OCI-LY7 (cell line): ENCODE measurements around the gene GPRASP2. TPM values are rescaled to one million over a fixed set of nuclear protein-coding genes. Genes with fewer than 3 reads are reported as not detected.

Source experiments
- BruUV-seq: library from RNA; stranded (reverse); fragments of 400-500 nt; replicated peaks from 2 replicates; lab custom pipeline; 2021; lab: Mats Ljungman, UMichigan
- CTCF ChIA-PET: fragments of 300-600 bp; sonication (Branson Sonifier 250); formaldehyde crosslinking; loops from one replicate; lab custom pipeline; 2022; ENCODE audit warnings: antibody characterized with exemption; ENCODE audit not compliant: unreplicated experiment; lab: Charles Lee
- POLR2A ChIA-PET: fragments of 300-600 bp; sonication (Branson Sonifier 250); formaldehyde crosslinking; loops from one replicate; lab custom pipeline; 2022; ENCODE audit warnings: antibody characterized with exemption; lab: Charles Lee
- DNase-seq: peaks from one replicate; pipeline ENCODE4 v3.0.0-alpha.2; 2015; ENCODE audit warnings: low spot score
- H2AFZ ChIP-seq: fragments of 200-600 bp; sonication (generic), shearing (Covaris generic); 2 replicates; pipeline ENCODE4 v1.6.1; 2014; ENCODE audit warnings: mild to moderate bottlenecking, antibody characterized with exemption, low read length, moderate library complexity
- H3K27ac ChIP-seq: fragments of 200-600 bp; sonication (generic); 2 replicates; pipeline ENCODE4 v1.5.1; 2014; ENCODE audit warnings: mixed run types, low read depth, mild to moderate bottlenecking, moderate library complexity, low read length, inconsistent platforms; ENCODE audit not compliant: poor library complexity, severe bottlenecking
- H3K36me3 ChIP-seq: fragments of 200-600 bp; sonication (generic); 2 replicates; pipeline ENCODE4 v1.6.1; 2014; ENCODE audit warnings: mild to moderate bottlenecking, antibody characterized with exemption, low read length, moderate library complexity, mixed read lengths; ENCODE audit not compliant: insufficient read depth
- H3K4me1 ChIP-seq: fragments of 200-600 bp; sonication (generic); 2 replicates; pipeline ENCODE4 v1.5.1; 2014; ENCODE audit warnings: mild to moderate bottlenecking, low read length; ENCODE audit not compliant: insufficient read depth, poor library complexity, severe bottlenecking
- H3K4me2 ChIP-seq: fragments of 200-600 bp; sonication (generic); 2 replicates; pipeline ENCODE4 v1.6.1; 2014; ENCODE audit warnings: mild to moderate bottlenecking, low read length
- H3K4me3 ChIP-seq: fragments of 200-600 bp; sonication (generic); 2 replicates; pipeline ENCODE4 v1.5.1; 2014; ENCODE audit warnings: mild to moderate bottlenecking, low read depth, low read length; ENCODE audit not compliant: poor library complexity, severe bottlenecking
- H3K79me2 ChIP-seq: fragments of 200-600 bp; sonication (generic); 2 replicates; pipeline ENCODE4 v1.6.1; 2016; ENCODE audit warnings: low read depth, mild to moderate bottlenecking, low read length, moderate library complexity, mixed read lengths; ENCODE audit not compliant: insufficient read depth
- H3K9me2 ChIP-seq: fragments of 200-600 bp; sonication (generic); 2 replicates; pipeline ENCODE4 v1.6.1; 2016; ENCODE audit warnings: mild to moderate bottlenecking, low read length, mixed read lengths; ENCODE audit not compliant: insufficient read depth
- H3K9me3 ChIP-seq: fragments of 200-600 bp; sonication (generic); 2 replicates; pipeline ENCODE4 v1.6.1; 2014; ENCODE audit warnings: mild to moderate bottlenecking, mixed run types, low read length, mixed read lengths
- H4K20me1 ChIP-seq: fragments of 200-600 bp; sonication (generic); 2 replicates; pipeline ENCODE4 v1.6.1; 2014; ENCODE audit warnings: mild to moderate bottlenecking, antibody characterized with exemption, low read length, moderate library complexity, mixed read lengths; ENCODE audit not compliant: insufficient read depth
- CTCF ChIP-seq: fragments of 200-600 bp; sonication (generic); conservative IDR thresholded peaks from 2 replicates; pipeline ENCODE4 v1.5.1; 2014; ENCODE audit warnings: mild to moderate bottlenecking, antibody characterized with exemption, low read length, moderate library complexity, mixed read lengths
- EZH2phosphoT487 ChIP-seq: fragments of 200-600 bp; sonication (generic); IDR thresholded peaks from 2 replicates; pipeline ENCODE4 v1.6.1; 2018; ENCODE audit warnings: low read depth, borderline replicate concordance, mild to moderate bottlenecking, mixed run types, antibody characterized with exemption, low read length, moderate library complexity, mixed read lengths
- intact Hi-C: fragments of 100-400 bp; cut with micrococcal nuclease; formaldehyde crosslinking; loops from one replicate; pipeline ENCODE4 v1.10.0; 2022; ENCODE audit not compliant: unreplicated experiment
- total RNA-seq, 2 experiments: library from RNA; depleted of rRNA in 1 of 2; stranded (reverse); fragments of >200 nt in 1 of 2; shearing (Covaris generic) in 1 of 2; gene quantifications; 2 replicates each; pipeline ENCODE4 v1.2.3, GENCODE V29; 2014 to 2022

GPRASP2 gene
- total RNA-seq, 2 experiments from 2014 or later: 0.28 TPM; not detected in 1

GRCh38 chrX:102684772-102685520 lies 27.3 kb upstream of the GPRASP2 start:
- ChIA-PET CTCF (no interaction called here), POLR2A (no interaction called here)
- no peak overlapping the region for H3K4me3 ChIP-seq
- H2AFZ ChIP-seq: no peak overlapping the region
- no peaks in the 10 kb centered on the region for H3K9me2 ChIP-seq
- no peaks in the 10 kb centered on the region for H3K79me2 ChIP-seq
- no TSS peak for BruUV-seq
- H4K20me1 ChIP-seq: no peaks in the 10 kb centered on the region
- TF ChIP-seq EZH2phosphoT487 (no peak), CTCF (no peak)
- no peak for DNase-seq
- H3K4me2 ChIP-seq: no peak overlapping the region
- H3K27ac ChIP-seq: no peak overlapping the region
- H3K36me3 ChIP-seq: no peaks in the 10 kb centered on the region
- intact Hi-C loops: no loop called here
- H3K4me1 ChIP-seq: no peaks in the 10 kb centered on the region
- H3K9me3 ChIP-seq: no peaks in the 10 kb centered on the region

GRCh38 chrX:102694749-102695148 lies 17.5 kb upstream of the GPRASP2 start:
- CTCF ChIA-PET: no interaction called here

More at GRCh38 chrX:102694749-102695148, 17.5 kb upstream of the GPRASP2 start:
- Histone ChIP-seq H3K4me1 (no peaks in the 10 kb centered on the region), H2AFZ (no peak overlapping the region), H3K9me2 (no peaks in the 10 kb centered on the region), H3K36me3 (no peaks in the 10 kb centered on the region), H3K27ac (no peak overlapping the region), H3K4me3 (no peak overlapping the region), H4K20me1 (no peaks in the 10 kb centered on the region), H3K79me2 (no peaks in the 10 kb centered on the region), H3K4me2 (no peak overlapping the region), H3K9me3 (no peaks in the 10 kb centered on the region)
- POLR2A ChIA-PET: no interaction called here
- no TSS peak for BruUV-seq
- intact Hi-C loops: no loop called here
- no peak for DNase-seq
- TF ChIP-seq CTCF (no peak), EZH2phosphoT487 (no peak)
